NCI-H1930 (cell line): Measurements from ENCODE around the gene SLC2A13.
"Not testable (repeated sequence)": the region's sequence is repeated elsewhere in the genome, so short reads cannot be mapped to it uniquely, and the experiment has no call there.

Source experiments
- DNase-seq, 2 experiments: peaks; one replicate each; lab custom pipeline; 2025; lab: John Stamatoyannopoulos, UW

The SLC2A13 gene

GRCh38 chr12:39805651-39806050, 300.2 kb downstream of the SLC2A13 start:
- DNase-seq, result no peak

- no peak for DNase-seq
Observed at GRCh38 chr12:39804898-39805297, 301.0 kb downstream of the SLC2A13 start.

GRCh38 chr12:39804479-39804878, 301.4 kb downstream of the SLC2A13 start:
- no peak for DNase-seq

- DNase-seq, result no peak
Observed at GRCh38 chr12:39803151-39803550, 302.7 kb downstream of the SLC2A13 start.

- no peak for DNase-seq
Observed at GRCh38 chr12:39798977-39799376, 306.9 kb downstream of the SLC2A13 start.

- no peak for DNase-seq
Observed at GRCh38 chr12:39798429-39798828, 307.5 kb downstream of the SLC2A13 start.

GRCh38 chr12:39795481-39795880, 310.4 kb downstream of the SLC2A13 start:
- no peak for DNase-seq

GRCh38 chr12:39792938-39793337, 312.9 kb downstream of the SLC2A13 start:
- no peak for DNase-seq

- DNase-seq, result no peak
Observed at GRCh38 chr12:39788239-39788638, 317.6 kb downstream of the SLC2A13 start.

- not testable (repeated sequence) for DNase-seq
Observed at GRCh38 chr12:39785814-39786213, 320.1 kb downstream of the SLC2A13 start.

- no peak for DNase-seq
Observed at GRCh38 chr12:39782026-39782545, 323.8 kb downstream of the SLC2A13 start.

GRCh38 chr12:39780913-39781446, 324.9 kb downstream of the SLC2A13 start:
- peak in 1 of 2 experiments; percentile 28 for DNase-seq

- DNase-seq, result no peak
Observed at GRCh38 chr12:39780411-39780912, 325.4 kb downstream of the SLC2A13 start.

- DNase-seq, result no peak
Observed at GRCh38 chr12:39779768-39780340, 326.0 kb downstream of the SLC2A13 start.

GRCh38 chr12:39777465-39777864, 328.4 kb downstream of the SLC2A13 start:
- DNase-seq, result no peak

GRCh38 chr12:39773266-39773665, 332.6 kb downstream of the SLC2A13 start:
- no peak for DNase-seq

- DNase-seq, result no peak
Observed at GRCh38 chr12:39772821-39773259, 333.0 kb downstream of the SLC2A13 start.

- no peak for DNase-seq
Observed at GRCh38 chr12:39771456-39771855, 334.4 kb downstream of the SLC2A13 start.

GRCh38 chr12:39764944-39765560, 340.8 kb downstream of the SLC2A13 start:
- DNase-seq, result peak; percentile 31 to 43

- DNase-seq, result no peak
Observed at GRCh38 chr12:39763890-39764169, 342.1 kb downstream of the SLC2A13 start.

GRCh38 chr12:39763071-39763889, 342.6 kb downstream of the SLC2A13 start:
- DNase-seq, result no peak

- DNase-seq, result no peak
Observed at GRCh38 chr12:39755478-39755877, 350.4 kb downstream of the SLC2A13 start.
